SK-N-SH treated with all-trans-retinoic acid at 6 μM for 48 hours (cell line): ENCODE measurements around the gene STAG1.

Experiments used
- ESRRG ChIP-seq: fragments of 250-450 bp; sonication (Bioruptor Pico); IDR thresholded peaks from 2 replicates; pipeline ENCODE4 v1.6.1; 2021; ENCODE audit warnings: mild to moderate bottlenecking
- GLIS3 ChIP-seq: fragments of 250-450 bp; sonication (Bioruptor Pico); IDR thresholded peaks from 2 replicates; pipeline ENCODE4 v1.5.0; 2020; ENCODE audit warnings: mild to moderate bottlenecking, moderate library complexity
- PATZ1 ChIP-seq: fragments of 250-450 bp; sonication (Bioruptor Pico); IDR thresholded peaks from 2 replicates; pipeline ENCODE4 v1.8.0; 2020; ENCODE audit warnings: mild to moderate bottlenecking, moderate library complexity, borderline replicate concordance
- TCF4 ChIP-seq: fragments of 250-450 bp; sonication (Bioruptor Pico); IDR thresholded peaks from 2 replicates; pipeline ENCODE4 v1.8.0; 2021; ENCODE audit warnings: mild to moderate bottlenecking, moderate library complexity, borderline replicate concordance
- ZFP30 ChIP-seq: fragments of 450-650 bp; formaldehyde crosslinking; IDR thresholded peaks from 2 replicates; pipeline ENCODE4 v1.5.0; 2022; ENCODE audit warnings: mild to moderate bottlenecking, moderate library complexity
- ZNF70 ChIP-seq: fragments of 450-650 bp; formaldehyde crosslinking; IDR thresholded peaks from 2 replicates; pipeline ENCODE4 v1.5.0; 2020; ENCODE audit warnings: mild to moderate bottlenecking, moderate library complexity

GRCh38 chr3:136750897-136751315 is 1.3 kb downstream of the STAG1 start:
- TF ChIP-seq ZNF70 = no peak
- no peak for TF ChIP-seq PATZ1 (CRISPR knock-in tag)
- TF ChIP-seq ESRRG (CRISPR knock-in tag) = no peak
- no peak for TF ChIP-seq ZFP30
- no peak for TF ChIP-seq GLIS3 (CRISPR knock-in tag)
- TF ChIP-seq TCF4 = no peak
